IMR-90 (cell line): ENCODE results near the gene CLEC20A. TPM values are rescaled to one million over a fixed set of nuclear protein-coding genes. Genes with fewer than 3 reads are reported as not detected.

Experiments
- ATAC-seq: fragments of 200-7000 bp; cut with Tn5 transposase; 2 replicates; pipeline ENCODE4 v1.9.1; 2020; ENCODE audit warnings: low read depth, mild to moderate bottlenecking, moderate library complexity
- BruUV-seq: library from RNA; stranded (reverse); fragments of 400-500 nt; replicated peaks from 2 replicates; lab custom pipeline; 2021; lab: Mats Ljungman, UMichigan
- CTCF ChIA-PET: fragments of 300-600 bp; formaldehyde crosslinking; extraction: SDS; loops from one replicate; lab custom pipeline; 2021; ENCODE audit warnings: antibody characterized with exemption; lab: Yijun Ruan, JAX
- POLR2A ChIA-PET: fragments of 300-600 bp; sonication (Branson Sonifier 250); formaldehyde crosslinking; loops from one replicate; lab custom pipeline; 2022; ENCODE audit warnings: antibody characterized with exemption; ENCODE audit not compliant: unreplicated experiment; lab: Charles Lee
- DNase-seq: peaks from one replicate; pipeline ENCODE4 v3.0.0; 2013
- H2AFZ ChIP-seq: replicated peaks from 2 replicates; pipeline ENCODE3; 2013; ENCODE audit warnings: low read length, mild to moderate bottlenecking; ENCODE audit not compliant: poor library complexity
- H2AK5ac ChIP-seq: 2 replicates; pipeline ENCODE4 v1.6.1; 2013; ENCODE audit warnings: low read depth, low read length, inconsistent platforms
- H2AK9ac ChIP-seq: replicated peaks from 2 replicates; pipeline ENCODE3; 2013; ENCODE audit warnings: mild to moderate bottlenecking, low read depth, low read length, moderate library complexity; ENCODE audit not compliant: poor library complexity
- H2BK120ac ChIP-seq: 2 replicates; pipeline ENCODE4 v1.6.1; 2013; ENCODE audit warnings: low read depth, low read length, inconsistent platforms
- H2BK15ac ChIP-seq: 3 replicates; pipeline ENCODE4 v1.6.1; 2013; ENCODE audit warnings: low read depth, low read length, inconsistent platforms
- H2BK20ac ChIP-seq: 2 replicates; pipeline ENCODE4 v1.6.1; 2013; ENCODE audit warnings: low read depth, mild to moderate bottlenecking, inconsistent platforms, low read length, moderate library complexity
- H2BK5ac ChIP-seq: 2 replicates; pipeline ENCODE4 v1.6.1; 2013; ENCODE audit warnings: mild to moderate bottlenecking, low read depth, low read length, inconsistent platforms; ENCODE audit not compliant: poor library complexity, severe bottlenecking
- H3K14ac ChIP-seq: replicated peaks from 2 replicates; pipeline ENCODE4 v1.6.1; 2013; ENCODE audit warnings: low read depth, low read length, inconsistent platforms
- H3K18ac ChIP-seq: 2 replicates; pipeline ENCODE4 v1.6.1; 2013; ENCODE audit warnings: low read depth, low read length, control low read depth
- H3K23ac ChIP-seq: 2 replicates; pipeline ENCODE4 v1.6.1; 2013; ENCODE audit warnings: low read depth, low read length, inconsistent platforms
- H3K27ac ChIP-seq: 2 replicates; pipeline ENCODE4 v1.5.1; 2013; ENCODE audit warnings: mild to moderate bottlenecking, control low read depth, low read length; ENCODE audit not compliant: insufficient read depth
- H3K27me3 ChIP-seq: 2 replicates; pipeline ENCODE4 v1.6.1; 2013; ENCODE audit warnings: low read length; ENCODE audit not compliant: control insufficient read depth, insufficient read depth
- H3K36me3 ChIP-seq: 2 replicates; pipeline ENCODE4 v1.6.1; 2013; ENCODE audit warnings: low read length, mixed read lengths; ENCODE audit not compliant: control insufficient read depth, insufficient read depth
- H3K4ac ChIP-seq: 2 replicates; pipeline ENCODE4 v1.6.1; 2013; ENCODE audit warnings: low read depth, low read length, inconsistent platforms
- H3K4me1 ChIP-seq: 2 replicates; pipeline ENCODE4 v1.6.1; 2013; ENCODE audit warnings: low read length, mixed read lengths; ENCODE audit not compliant: control insufficient read depth, insufficient read depth
- H3K4me2 ChIP-seq: 2 replicates; pipeline ENCODE4 v1.6.1; 2013; ENCODE audit warnings: low read depth, mild to moderate bottlenecking, control low read depth, low read length, moderate library complexity
- H3K4me3 ChIP-seq: 2 replicates; pipeline ENCODE4 v1.5.1; 2013; ENCODE audit warnings: low read depth, mild to moderate bottlenecking, control low read depth, low read length, moderate library complexity; ENCODE audit not compliant: insufficient read depth
- H3K56ac ChIP-seq: 2 replicates; pipeline ENCODE4 v1.6.1; 2013; ENCODE audit warnings: low read length, inconsistent platforms; ENCODE audit not compliant: insufficient read depth; ENCODE audit errors: extremely low read depth
- H3K79me1 ChIP-seq, 2 experiments: 2 replicates each; pipeline ENCODE4 v1.6.1; 2013; ENCODE audit warnings: low read length in 2 of 2, inconsistent platforms in 1 of 2, low read depth in 1 of 2
- H3K9ac ChIP-seq: 2 replicates; pipeline ENCODE4 v1.6.1; 2013; ENCODE audit warnings: low read depth, low read length, control low read depth
- H3K9me1 ChIP-seq: 2 replicates; pipeline ENCODE4 v1.6.1; 2013; ENCODE audit warnings: low read length, inconsistent platforms; ENCODE audit not compliant: insufficient read depth
- H3K9me3 ChIP-seq: 2 replicates; pipeline ENCODE4 v1.6.1; 2013; ENCODE audit warnings: low read length; ENCODE audit not compliant: control insufficient read depth, insufficient read depth
- H4K20me1 ChIP-seq: 2 replicates; pipeline ENCODE4 v1.6.1; 2013; ENCODE audit warnings: low read length, inconsistent platforms; ENCODE audit not compliant: insufficient read depth
- H4K5ac ChIP-seq: 2 replicates; pipeline ENCODE4 v1.6.1; 2013; ENCODE audit warnings: mild to moderate bottlenecking, low read depth, low read length, control low read depth
- H4K8ac ChIP-seq, 2 experiments: 2 replicates each; pipeline ENCODE4 v1.6.1; 2013; ENCODE audit warnings: low read depth in 2 of 2, low read length in 2 of 2, control low read depth in 1 of 2, inconsistent platforms in 1 of 2
- H4K91ac ChIP-seq: 2 replicates; pipeline ENCODE4 v1.6.1; 2013; ENCODE audit warnings: low read depth, low read length, inconsistent platforms; ENCODE audit not compliant: insufficient read depth
- BHLHE40 ChIP-seq: fragments of 150-350 bp; IDR thresholded peaks from 2 replicates; pipeline ENCODE4 v1.6.1; 2016; ENCODE audit warnings: mild to moderate bottlenecking, low read depth, low read length
- CEBPB ChIP-seq: IDR thresholded peaks from 2 replicates; pipeline ENCODE4 v1.6.1; 2012; ENCODE audit warnings: low read depth, low read length, improper control_type of control experiment
- CHD1 ChIP-seq: IDR thresholded peaks from 2 replicates; pipeline ENCODE4 v1.6.1; 2012; ENCODE audit warnings: low read depth, low read length, improper control_type of control experiment
- CTCF ChIP-seq: conservative IDR thresholded peaks from 2 replicates; pipeline ENCODE4 v1.5.1; 2012; ENCODE audit warnings: mild to moderate bottlenecking, low read depth, low read length, improper control_type of control experiment
- FOS ChIP-seq: fragments of 150-350 bp; IDR thresholded peaks from 2 replicates; pipeline ENCODE4 v1.6.1; 2016; ENCODE audit warnings: low read depth, low read length
- MAFK ChIP-seq: IDR thresholded peaks from 2 replicates; pipeline ENCODE4 v1.6.1; 2012; ENCODE audit warnings: low read depth, low read length, improper control_type of control experiment
- MAZ ChIP-seq: IDR thresholded peaks from 2 replicates; pipeline ENCODE4 v1.6.1; 2012; ENCODE audit warnings: low read depth, mild to moderate bottlenecking, low read length, improper control_type of control experiment, moderate library complexity, borderline replicate concordance
- MXI1 ChIP-seq: IDR thresholded peaks from 2 replicates; pipeline ENCODE4 v1.6.1; 2012; ENCODE audit warnings: low read depth, mild to moderate bottlenecking, low read length, moderate library complexity, borderline replicate concordance
- NFE2L2 ChIP-seq: fragments of 150-350 bp; IDR thresholded peaks from 2 replicates; pipeline ENCODE4 v1.6.1; 2016; ENCODE audit warnings: low read depth, mild to moderate bottlenecking, low read length
- POLR2A ChIP-seq: IDR thresholded peaks from 2 replicates; pipeline ENCODE4 v1.6.1; 2012; ENCODE audit warnings: mild to moderate bottlenecking, low read depth, low read length
- RAD21 ChIP-seq: IDR thresholded peaks from 2 replicates; pipeline ENCODE4 v1.6.1; 2012; ENCODE audit warnings: low read length, improper control_type of control experiment
- RCOR1 ChIP-seq: IDR thresholded peaks from 2 replicates; pipeline ENCODE4 v1.6.1; 2012; ENCODE audit warnings: mild to moderate bottlenecking, low read length, improper control_type of control experiment; ENCODE audit not compliant: insufficient replicate concordance
- WGBS, 2 experiments: methylation state at CpG; one replicate each; pipeline versions ENCODE4 v1.1.5 to v1.1.7; 2013; ENCODE audit warnings: missing lambda C conversion rate in 2 of 2; ENCODE audit not compliant: insufficient read length in 1 of 2; ENCODE audit errors: extremely low coverage in 2 of 2; 5-methylcytosine and 5-hydroxymethylcytosine counted together
- dilution Hi-C: fragments of 300-500 bp; cut with HindIII; formaldehyde crosslinking; loops from one replicate; pipeline ENCODE4 v1.14.3; 2018; ENCODE audit warnings: low sequenced_read_pairs; ENCODE audit not compliant: unreplicated experiment
- in situ Hi-C: fragments of 300-500 bp; cut with MboI; formaldehyde crosslinking; loops from 3 replicates; pipeline ENCODE4 v1.14.3; 2019; ENCODE audit warnings: low sequenced_read_pairs, inconsistent platforms, mixed read lengths
- intact Hi-C: fragments of 100-400 bp; cut with micrococcal nuclease; formaldehyde crosslinking; loops from 2 replicates; pipeline ENCODE4 v1.10.0; 2022
- polyA plus RNA-seq, 3 experiments: library from polyadenylated mRNA; depleted of rRNA; stranded (reverse); fragments of >200 nt; gene quantifications; 2 replicates each; pipeline ENCODE4 v1.2.3, GENCODE V29; 2012; ENCODE audit warnings: low replicate concordance in 1 of 3
- total RNA-seq: library from RNA; depleted of rRNA; stranded (reverse); fragments of >200 nt; gene quantifications from 2 replicates; pipeline ENCODE4 v1.2.3, GENCODE V29; 2012
- TF ChIP-seq, protein P1 (sequence below): fragments of 150-350 bp; IDR thresholded peaks from 2 replicates; pipeline ENCODE4 v1.6.1; 2016; ENCODE audit warnings: low read depth, mild to moderate bottlenecking, low read length, moderate library complexity, borderline replicate concordance

Gene CLEC20A
- total and polyA plus RNA-seq, 2 of the 4 experiments (the other 2 are of a cell fraction) = not detected

DNA sequence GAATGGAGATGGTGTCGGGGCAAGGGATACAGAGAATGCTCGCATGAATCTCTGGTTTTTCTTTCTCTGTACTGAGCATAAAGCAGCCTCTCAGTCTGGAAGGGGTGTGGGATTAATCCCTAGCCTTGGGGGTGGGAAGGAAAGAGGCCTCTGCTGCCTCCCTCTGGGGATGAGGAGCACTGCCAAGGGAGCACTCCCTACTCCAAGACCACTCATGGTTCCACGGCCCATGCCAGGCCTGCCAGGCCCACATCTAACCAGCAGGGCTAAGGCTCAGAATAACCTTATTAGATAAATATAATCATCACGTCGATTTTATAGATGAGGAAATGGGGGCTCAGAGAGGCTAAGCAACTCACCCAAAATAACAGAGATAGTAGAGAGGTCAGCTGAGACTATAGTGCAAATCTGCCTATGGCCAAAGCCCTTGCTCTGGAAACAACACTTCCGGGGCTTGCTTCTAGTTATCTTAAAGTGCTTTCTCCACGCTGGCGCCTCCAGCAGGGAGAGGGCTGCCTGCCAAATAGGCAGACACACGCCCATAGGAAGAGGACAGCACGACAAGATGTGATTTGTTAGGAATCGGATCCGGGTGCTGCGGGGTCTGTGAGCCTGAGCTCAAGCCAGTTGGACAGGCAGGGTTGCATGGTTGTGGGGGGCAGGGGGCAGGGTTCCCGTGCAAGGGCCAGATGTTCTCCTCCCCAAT, 16.7 kb upstream of the CLEC20A start:
- Histone ChIP-seq H3K27me3 (peaks cover 3% of the 10 kb centered on the region), H3K4me3 (no peak overlapping the region), H3K27ac (no peak overlapping the region), H2BK5ac (no peak overlapping the region), H3K36me3 (no peaks in the 10 kb centered on the region), H2BK20ac (no peak overlapping the region), H2AK9ac (no peak overlapping the region), H3K23ac (no peak overlapping the region), H3K14ac (no peak overlapping the region), H4K5ac (no peak overlapping the region), H3K56ac (no peak overlapping the region; the same call in 1 of the 2 replicates), H4K8ac (0 out of 4 replicates have a peak overlapping the region, but pooled peaks of 1 of the 2 experiments have one; percentile 19), H2AFZ (peak overlapping the region; percentile 67), H3K9ac (no peak overlapping the region), H2BK15ac (no peak overlapping the region), H3K9me3 (no peaks in the 10 kb centered on the region), H2AK5ac (no peak overlapping the region), H4K20me1 (no peaks in the 10 kb centered on the region), H4K91ac (no peak overlapping the region), H3K79me1 (no peaks in the 10 kb centered on the region), H3K18ac (no peak overlapping the region), H3K4me2 (no peak overlapping the region), H3K4ac (no peak overlapping the region), H3K9me1 (no peaks in the 10 kb centered on the region; the same call in 1 of the 2 replicates), H2BK120ac (no peak overlapping the region), H3K4me1 (no peaks in the 10 kb centered on the region; the same call in 1 of the 2 replicates)
- in situ Hi-C loops (no loop called here), dilution Hi-C loops (no loop called here), intact Hi-C loops (no loop called here)
- no TSS peak for BruUV-seq
- ChIA-PET POLR2A (no interaction called here), CTCF (interaction anchor here (1.0 kb wide), 1 partner anchor 13 kb away, joined by 4 read pairs; no protein-coding TSS in a partner anchor)
- TF ChIP-seq RAD21 = no peak
- no peak for TF ChIP-seq POLR2A
- TF ChIP-seq CHD1 = no peak
- TF ChIP-seq MAFK = no peak
- no peak for TF ChIP-seq NFE2L2
- TF ChIP-seq BHLHE40 = no peak
- TF ChIP-seq MAZ = no peak
- no peak for TF ChIP-seq CEBPB
- TF ChIP-seq FOS = no peak
- TF ChIP-seq RCOR1 = no peak
- no peak for TF ChIP-seq MXI1
- TF ChIP-seq, protein P1, sequence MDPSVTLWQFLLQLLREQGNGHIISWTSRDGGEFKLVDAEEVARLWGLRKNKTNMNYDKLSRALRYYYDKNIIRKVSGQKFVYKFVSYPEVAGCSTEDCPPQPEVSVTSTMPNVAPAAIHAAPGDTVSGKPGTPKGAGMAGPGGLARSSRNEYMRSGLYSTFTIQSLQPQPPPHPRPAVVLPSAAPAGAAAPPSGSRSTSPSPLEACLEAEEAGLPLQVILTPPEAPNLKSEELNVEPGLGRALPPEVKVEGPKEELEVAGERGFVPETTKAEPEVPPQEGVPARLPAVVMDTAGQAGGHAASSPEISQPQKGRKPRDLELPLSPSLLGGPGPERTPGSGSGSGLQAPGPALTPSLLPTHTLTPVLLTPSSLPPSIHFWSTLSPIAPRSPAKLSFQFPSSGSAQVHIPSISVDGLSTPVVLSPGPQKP = no peak
- TF ChIP-seq CTCF = no peak
- WGBS, 2 experiments = 7% methylated on average over 2 of the region's 14 CpGs; no CpG with 5 or more reads in 1 of the 2 experiments
- peak; percentile 17 for DNase-seq
- peak; percentile 64 for ATAC-seq
